Stimulated activated naive B cell treated with anti-CD40 and anti-IgM and Interleukin-4, amounts not matched to agents 10 μg/mL and 1 μg/mL and 100 μg/mL, for 72 hours (primary cell): Measurements from ENCODE around the gene CHRNB4.

Experiments used
- ATAC-seq, 2 donors: fragments of 150-1000 bp; cut with Tn5 transposase; replicated peaks; 2 replicates each; pipeline ENCODE4 v1.10.0; 2021; ENCODE audit warnings: moderate library complexity in 1 of 2
- DNase-seq: peaks from one replicate; pipeline ENCODE4 v3.0.0; 2021
- H3K27ac Mint-ChIP-seq: one replicate; pipeline ENCODE4 v1.8.0; 2022; ENCODE audit warnings: mild to moderate bottlenecking, mixed read lengths
- H3K27me3 Mint-ChIP-seq, 2 donors: one replicate each; pipeline ENCODE4 v1.8.0; 2022; ENCODE audit warnings: mixed read lengths in 2 of 2
- H3K36me3 Mint-ChIP-seq, 2 donors: one replicate each; pipeline ENCODE4 v1.8.0; 2022; ENCODE audit warnings: mixed read lengths in 2 of 2, mild to moderate bottlenecking in 1 of 2
- H3K4me1 Mint-ChIP-seq, 2 donors: one replicate each; pipeline ENCODE4 v1.8.0; 2022; ENCODE audit warnings: mixed read lengths in 2 of 2, mild to moderate bottlenecking in 1 of 2
- H3K4me3 Mint-ChIP-seq, 2 donors: one replicate each; pipeline ENCODE4 v1.8.0; 2022; ENCODE audit warnings: mild to moderate bottlenecking in 2 of 2, mixed read lengths in 2 of 2, moderate library complexity in 1 of 2
- H3K9me3 Mint-ChIP-seq, 2 donors: one replicate each; pipeline ENCODE4 v1.8.0; 2022; ENCODE audit warnings: mixed read lengths in 2 of 2, mild to moderate bottlenecking in 1 of 2

Gene CHRNB4

DNA sequence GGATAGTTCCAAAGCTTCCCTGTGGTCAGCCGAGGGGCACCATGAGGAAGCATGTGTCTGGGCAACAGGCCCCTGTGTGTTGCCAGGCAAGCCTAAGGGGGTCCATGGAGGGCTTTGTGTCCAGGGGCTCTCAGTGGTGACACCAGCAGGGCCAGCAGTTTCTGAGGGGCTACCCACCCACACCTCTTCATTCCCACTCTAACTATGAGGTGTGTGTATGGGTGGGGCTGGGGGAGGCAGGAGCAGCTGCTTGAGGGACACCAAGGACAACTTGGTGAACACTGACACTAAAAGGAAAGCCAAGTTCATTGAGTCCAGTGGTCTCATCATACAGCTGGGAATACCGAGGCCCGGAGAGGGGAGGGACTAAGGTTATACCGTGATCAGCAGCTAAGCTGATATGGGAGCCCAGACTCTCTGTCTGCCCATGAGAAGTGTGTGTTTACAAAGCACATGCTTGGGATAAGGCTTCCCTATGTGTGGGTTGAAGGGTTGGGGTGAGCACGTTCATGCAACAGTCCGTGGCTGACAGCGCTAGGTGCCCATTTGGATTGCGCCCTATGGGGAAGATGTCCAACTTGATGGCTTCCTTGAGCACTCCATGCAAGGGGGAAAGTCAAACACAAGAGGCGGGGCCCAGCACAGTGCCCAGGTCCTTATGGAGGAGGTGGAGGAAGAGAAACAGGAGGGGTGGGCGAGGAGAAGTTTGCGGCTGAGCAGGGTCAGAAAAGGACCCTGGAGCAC is 34.8 kb upstream of the CHRNB4 start:
- no peak for ATAC-seq
- no peak overlapping the region for H3K27ac Mint-ChIP-seq
- no peaks in the 10 kb centered on the region for H3K36me3 Mint-ChIP-seq
- peaks cover 0 to 2% of the 10 kb centered on the region in 2 donors for H3K9me3 Mint-ChIP-seq
- DNase-seq: no peak
- peaks cover 6 to 8% of the 10 kb centered on the region in 2 donors for H3K4me1 Mint-ChIP-seq
- no peak overlapping the region for H3K4me3 Mint-ChIP-seq
- no peaks in the 10 kb centered on the region for H3K27me3 Mint-ChIP-seq

GRCh38 chr15:78675206-78675605 is 34.2 kb upstream of the CHRNB4 start:
- Mint-ChIP-seq H3K4me3 (no peak overlapping the region), H3K9me3 (peaks cover 0 to 2% of the 10 kb centered on the region in 2 donors), H3K4me1 (peaks cover 6 to 7% of the 10 kb centered on the region in 2 donors), H3K36me3 (no peaks in the 10 kb centered on the region), H3K27ac (no peak overlapping the region), H3K27me3 (no peaks in the 10 kb centered on the region)
- ATAC-seq: no peak
- DNase-seq: no peak

GRCh38 chr15:78673917-78674444 is 33.0 kb upstream of the CHRNB4 start:
- no peak for DNase-seq
- ATAC-seq: no peak
- H3K36me3 Mint-ChIP-seq: no peaks in the 10 kb centered on the region
- peaks cover 0 to 4% of the 10 kb centered on the region in 2 donors for H3K4me1 Mint-ChIP-seq
- H3K27me3 Mint-ChIP-seq: no peaks in the 10 kb centered on the region
- no peak overlapping the region for H3K27ac Mint-ChIP-seq
- H3K4me3 Mint-ChIP-seq: no peak overlapping the region
- peaks cover 0 to 2% of the 10 kb centered on the region in 2 donors for H3K9me3 Mint-ChIP-seq

- ATAC-seq: no peak
- Mint-ChIP-seq H3K4me1 (peaks cover 0 to 6% of the 10 kb centered on the region in 2 donors), H3K9me3 (peaks cover 0 to 2% of the 10 kb centered on the region in 2 donors), H3K4me3 (no peak overlapping the region), H3K27me3 (no peaks in the 10 kb centered on the region), H3K36me3 (no peaks in the 10 kb centered on the region), H3K27ac (no peak overlapping the region)
- no peak for DNase-seq
These were observed 32.5 kb upstream of the CHRNB4 start for GRCh38 chr15:78673476-78673875.

DNA sequence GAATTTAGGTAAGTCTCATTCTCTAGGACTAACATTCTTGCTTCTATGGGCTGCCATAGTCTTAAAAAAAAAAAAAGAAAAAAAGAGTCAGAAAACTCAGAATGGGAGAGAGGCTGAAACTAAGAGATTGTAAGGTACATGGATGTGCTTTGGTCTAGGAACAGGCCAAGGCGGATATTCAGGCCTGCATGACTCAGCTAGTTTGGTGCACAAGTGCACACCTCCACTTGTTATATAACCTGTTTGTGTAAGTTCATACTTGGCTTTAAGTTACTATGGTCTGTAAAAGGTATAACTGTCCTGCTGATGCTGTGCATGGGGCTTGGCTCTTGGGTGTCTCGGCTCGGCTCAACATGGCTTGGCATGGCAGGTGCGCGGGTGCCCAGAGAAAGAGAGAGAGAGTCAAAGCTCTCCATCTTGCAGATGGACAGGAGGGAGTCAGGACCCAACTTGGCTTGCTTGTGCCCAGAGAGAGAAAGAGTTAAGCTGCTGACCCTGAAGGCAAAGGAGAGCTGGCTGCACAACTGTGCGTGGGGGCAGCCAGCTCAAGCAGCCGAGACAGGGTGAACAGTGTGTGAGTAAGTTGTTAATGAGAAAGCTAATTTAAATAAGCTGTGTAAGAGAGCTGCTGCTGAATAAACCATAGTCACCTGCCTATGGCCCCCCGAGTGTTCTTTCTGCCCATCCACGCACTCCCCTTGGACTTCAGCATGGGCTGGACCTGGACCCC is 31.4 kb upstream of the CHRNB4 start:
- ATAC-seq (no peak), DNase-seq (no peak)
- Mint-ChIP-seq H3K27me3 (peaks cover 5 to 7% of the 10 kb centered on the region in 2 donors), H3K36me3 (no peaks in the 10 kb centered on the region), H3K4me1 (peaks cover 0 to 2% of the 10 kb centered on the region in 2 donors), H3K9me3 (peaks cover 0 to 2% of the 10 kb centered on the region in 2 donors), H3K27ac (no peak overlapping the region), H3K4me3 (no peak overlapping the region)

- Mint-ChIP-seq H3K4me3 (no peak overlapping the region), H3K27me3 (peaks cover 5 to 7% of the 10 kb centered on the region in 2 donors), H3K4me1 (peaks cover 1 to 2% of the 10 kb centered on the region in 2 donors), H3K27ac (no peak overlapping the region), H3K36me3 (no peaks in the 10 kb centered on the region), H3K9me3 (peaks cover 0 to 2% of the 10 kb centered on the region in 2 donors)
- no peak for ATAC-seq
- no peak for DNase-seq
These were observed 30.7 kb upstream of the CHRNB4 start for GRCh38 chr15:78671626-78672211.

DNA sequence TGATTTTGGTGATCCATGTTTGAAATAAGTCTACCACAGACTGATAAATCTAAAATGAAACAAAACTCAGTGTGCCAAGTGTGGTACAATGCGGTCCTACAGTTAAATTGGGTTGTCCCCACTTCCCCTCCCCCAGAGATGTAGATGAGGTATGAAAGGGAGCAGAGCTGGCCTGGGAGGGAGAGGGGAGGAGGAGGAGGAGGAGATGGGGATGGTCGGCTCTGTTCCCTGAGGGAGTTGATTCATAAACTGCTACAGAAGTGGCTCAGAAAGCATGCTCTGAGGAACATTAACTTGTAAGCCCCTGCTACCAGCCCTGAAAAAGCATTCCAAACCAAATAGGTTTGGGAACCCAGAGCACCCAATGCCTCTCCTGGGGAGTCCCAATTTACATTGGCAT is 28.0 kb upstream of the CHRNB4 start:
- no peak overlapping the region for H3K4me3 Mint-ChIP-seq
- no peaks in the 10 kb centered on the region for H3K36me3 Mint-ChIP-seq
- peaks cover 12 to 15% of the 10 kb centered on the region in 2 donors for H3K4me1 Mint-ChIP-seq
- ATAC-seq (peak in 1 of 2 donors; percentile 70), DNase-seq (no peak)
- peak overlapping the region; percentile 56 for H3K27ac Mint-ChIP-seq
- H3K27me3 Mint-ChIP-seq: peaks cover 5 to 7% of the 10 kb centered on the region in 2 donors
- peaks cover 0 to 2% of the 10 kb centered on the region in 2 donors for H3K9me3 Mint-ChIP-seq

GRCh38 chr15:78667578-78668236 is 26.7 kb upstream of the CHRNB4 start:
- H3K27me3 Mint-ChIP-seq: peaks cover 5 to 7% of the 10 kb centered on the region in 2 donors
- ATAC-seq: no peak
- no peak for DNase-seq
- H3K36me3 Mint-ChIP-seq: no peaks in the 10 kb centered on the region
- H3K4me3 Mint-ChIP-seq: no peak overlapping the region
- no peaks in the 10 kb centered on the region for H3K9me3 Mint-ChIP-seq
- peaks cover 12 to 17% of the 10 kb centered on the region in 2 donors for H3K4me1 Mint-ChIP-seq
- no peak overlapping the region for H3K27ac Mint-ChIP-seq

- peaks cover 12 to 17% of the 10 kb centered on the region in 2 donors for H3K4me1 Mint-ChIP-seq
- no peaks in the 10 kb centered on the region for H3K9me3 Mint-ChIP-seq
- no peak for DNase-seq
- peaks cover 5 to 7% of the 10 kb centered on the region in 2 donors for H3K27me3 Mint-ChIP-seq
- H3K36me3 Mint-ChIP-seq: no peaks in the 10 kb centered on the region
- H3K4me3 Mint-ChIP-seq: peak overlapping the region in 1 of 2 donors; percentile 3
- no peak overlapping the region for H3K27ac Mint-ChIP-seq
- ATAC-seq: peak; percentile 55 to 67
These were observed 25.0 kb upstream of the CHRNB4 start for GRCh38 chr15:78666010-78666409.

DNA sequence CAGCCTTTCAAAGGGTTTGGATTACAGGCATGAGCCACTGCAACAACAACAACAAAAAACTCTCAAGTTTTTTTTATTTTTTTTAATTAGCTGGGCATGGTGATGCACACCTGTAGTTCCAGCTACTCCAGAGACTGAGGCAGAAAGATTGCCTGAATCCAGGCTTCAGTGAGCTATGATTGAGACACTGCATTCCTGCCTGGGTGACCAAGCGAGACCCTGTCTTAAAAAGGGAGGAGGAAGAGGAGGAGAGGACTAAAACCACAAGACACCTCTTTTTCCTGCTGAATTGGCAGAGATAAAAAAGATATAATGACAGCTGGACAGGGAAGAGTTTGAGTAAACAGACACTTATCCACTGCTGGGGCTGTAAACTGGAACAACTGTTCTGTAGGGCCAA is 22.7 kb upstream of the CHRNB4 start:
- H3K4me1 Mint-ChIP-seq: peaks cover 12 to 15% of the 10 kb centered on the region in 2 donors
- H3K4me3 Mint-ChIP-seq: no peak overlapping the region
- no peak overlapping the region for H3K27ac Mint-ChIP-seq
- DNase-seq (no peak), ATAC-seq (no peak)
- peaks cover 5 to 7% of the 10 kb centered on the region in 2 donors for H3K27me3 Mint-ChIP-seq
- H3K9me3 Mint-ChIP-seq: no peaks in the 10 kb centered on the region
- no peaks in the 10 kb centered on the region for H3K36me3 Mint-ChIP-seq

DNA sequence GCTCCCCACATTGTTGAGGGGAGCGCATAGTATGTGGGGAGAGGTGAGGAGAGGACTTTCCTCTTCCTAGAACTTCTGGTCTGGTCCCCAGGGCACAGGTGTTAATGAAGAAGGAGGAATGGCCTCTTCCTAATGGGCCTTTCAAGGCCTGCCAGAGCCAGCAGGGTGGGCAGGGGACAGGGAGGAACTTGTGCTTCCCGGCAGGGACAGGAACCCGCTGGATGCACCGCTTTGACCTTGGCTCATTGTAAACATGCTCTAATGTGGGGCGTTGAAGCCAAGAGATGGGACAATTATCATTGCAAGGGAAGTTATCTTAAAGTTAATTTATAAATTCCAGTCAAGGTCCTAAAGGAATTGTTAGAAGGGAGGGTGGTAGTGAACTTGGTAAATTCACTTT is 21.0 kb upstream of the CHRNB4 start:
- Mint-ChIP-seq H3K9me3 (no peaks in the 10 kb centered on the region), H3K27me3 (no peaks in the 10 kb centered on the region), H3K36me3 (no peaks in the 10 kb centered on the region), H3K4me1 (peaks cover 12 to 15% of the 10 kb centered on the region in 2 donors), H3K4me3 (no peak overlapping the region), H3K27ac (no peak overlapping the region)
- ATAC-seq: no peak
- DNase-seq: no peak

GRCh38 chr15:78661001-78661400 is 20.0 kb upstream of the CHRNB4 start:
- H3K27me3 Mint-ChIP-seq: no peaks in the 10 kb centered on the region
- H3K9me3 Mint-ChIP-seq: no peaks in the 10 kb centered on the region
- peaks cover 4 to 14% of the 10 kb centered on the region in 2 donors for H3K4me1 Mint-ChIP-seq
- H3K36me3 Mint-ChIP-seq: no peaks in the 10 kb centered on the region
- DNase-seq: no peak
- no peak for ATAC-seq
- H3K27ac Mint-ChIP-seq: no peak overlapping the region
- H3K4me3 Mint-ChIP-seq: no peak overlapping the region

DNA sequence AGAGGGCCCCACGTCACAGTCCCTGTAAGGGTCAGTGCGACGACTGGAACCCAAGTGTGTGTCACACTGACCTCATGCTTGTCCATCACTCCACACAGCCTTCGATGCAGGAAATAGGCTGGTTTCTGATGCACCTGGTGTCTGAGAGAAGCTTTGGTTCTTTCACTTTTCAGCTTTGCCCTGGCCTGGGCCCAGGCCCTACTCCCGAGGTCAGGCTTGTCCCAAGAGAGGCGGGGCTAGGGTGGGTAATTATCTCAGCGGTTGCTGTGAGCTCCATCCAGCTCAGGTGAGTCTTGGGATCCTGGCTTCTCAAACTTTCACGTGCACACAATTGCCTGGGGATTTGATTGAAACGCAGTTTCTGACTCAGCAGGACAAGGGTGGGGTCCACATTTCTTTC is 19.6 kb upstream of the CHRNB4 start:
- Mint-ChIP-seq H3K27me3 (no peaks in the 10 kb centered on the region), H3K9me3 (no peaks in the 10 kb centered on the region), H3K4me1 (peaks cover 0 to 12% of the 10 kb centered on the region in 2 donors), H3K27ac (no peak overlapping the region), H3K36me3 (no peaks in the 10 kb centered on the region), H3K4me3 (no peak overlapping the region)
- DNase-seq: no peak
- ATAC-seq: no peak

- H3K27ac Mint-ChIP-seq: no peak overlapping the region
- ATAC-seq (no peak), DNase-seq (no peak)
- peaks cover 0 to 2% of the 10 kb centered on the region in 2 donors for H3K4me1 Mint-ChIP-seq
- H3K9me3 Mint-ChIP-seq: no peaks in the 10 kb centered on the region
- no peaks in the 10 kb centered on the region for H3K27me3 Mint-ChIP-seq
- no peaks in the 10 kb centered on the region for H3K36me3 Mint-ChIP-seq
- H3K4me3 Mint-ChIP-seq: no peak overlapping the region
These were observed 17.8 kb upstream of the CHRNB4 start for GRCh38 chr15:78658823-78659222.
